Cerebellar cortex (tissue), 1 donor: ENCODE data around the gene NRXN2.
A peak's percentile ranks its signal among the peaks of the same experiment; 100 is the strongest.

Source experiments
- DNase-seq: peaks from one replicate; pipeline ENCODE4 v3.0.0-alpha.2; 2015; ENCODE audit warnings: low spot score

NRXN2 gene

GRCh38 chr11:64590763-64591221 is 132.2 kb downstream of the NRXN2 start, which contains the start of gene SLC22A12:
SLC22A12 (plus strand) TSS chr11:64591220; CDS start chr11:64591557, 337 bp downstream.
- DNase-seq = no peak

DNA sequence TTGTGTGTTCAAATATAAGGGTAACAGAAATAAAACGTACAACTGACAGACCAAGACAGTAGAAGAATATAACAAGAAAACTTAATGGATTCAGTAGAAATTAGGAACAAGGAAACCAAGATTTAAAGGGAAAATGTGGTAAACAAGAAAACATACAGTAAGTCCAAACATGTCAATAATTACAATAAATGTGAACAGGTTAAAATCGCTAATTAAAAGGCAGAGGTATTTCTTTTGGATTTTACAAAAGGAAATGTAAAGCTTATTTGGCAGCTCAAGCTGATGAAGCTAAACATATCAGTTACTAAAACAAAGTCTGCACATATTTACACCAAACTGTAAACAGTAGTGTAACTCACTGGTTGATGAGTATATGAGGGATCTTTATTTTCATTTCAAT is 134.3 kb downstream of the NRXN2 start:
- DNase-seq = no peak

DNA sequence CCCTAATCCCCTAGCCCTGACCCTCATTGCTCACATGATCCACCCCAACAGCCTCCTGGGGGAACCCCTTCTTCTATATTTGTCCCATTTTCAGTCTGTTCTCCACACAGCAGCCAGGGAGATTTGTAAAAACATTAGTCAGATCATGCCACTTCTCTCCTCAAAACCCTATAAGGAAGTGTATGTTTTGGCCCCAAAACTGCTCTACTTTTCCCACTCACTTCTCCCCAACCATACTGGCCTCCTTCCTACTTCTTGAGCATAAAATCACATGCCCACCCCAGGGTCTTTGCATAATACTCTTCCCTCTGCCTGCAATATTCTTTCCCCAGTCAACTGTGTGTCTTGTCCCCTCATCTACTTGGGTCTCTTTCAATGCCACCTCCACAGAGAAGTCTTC is 136.6 kb downstream of the NRXN2 start:
- DNase-seq = no peak

- DNase-seq = peak; percentile 26
Observed at GRCh38 chr11:64585150-64585549, 137.8 kb downstream of the NRXN2 start.

DNA sequence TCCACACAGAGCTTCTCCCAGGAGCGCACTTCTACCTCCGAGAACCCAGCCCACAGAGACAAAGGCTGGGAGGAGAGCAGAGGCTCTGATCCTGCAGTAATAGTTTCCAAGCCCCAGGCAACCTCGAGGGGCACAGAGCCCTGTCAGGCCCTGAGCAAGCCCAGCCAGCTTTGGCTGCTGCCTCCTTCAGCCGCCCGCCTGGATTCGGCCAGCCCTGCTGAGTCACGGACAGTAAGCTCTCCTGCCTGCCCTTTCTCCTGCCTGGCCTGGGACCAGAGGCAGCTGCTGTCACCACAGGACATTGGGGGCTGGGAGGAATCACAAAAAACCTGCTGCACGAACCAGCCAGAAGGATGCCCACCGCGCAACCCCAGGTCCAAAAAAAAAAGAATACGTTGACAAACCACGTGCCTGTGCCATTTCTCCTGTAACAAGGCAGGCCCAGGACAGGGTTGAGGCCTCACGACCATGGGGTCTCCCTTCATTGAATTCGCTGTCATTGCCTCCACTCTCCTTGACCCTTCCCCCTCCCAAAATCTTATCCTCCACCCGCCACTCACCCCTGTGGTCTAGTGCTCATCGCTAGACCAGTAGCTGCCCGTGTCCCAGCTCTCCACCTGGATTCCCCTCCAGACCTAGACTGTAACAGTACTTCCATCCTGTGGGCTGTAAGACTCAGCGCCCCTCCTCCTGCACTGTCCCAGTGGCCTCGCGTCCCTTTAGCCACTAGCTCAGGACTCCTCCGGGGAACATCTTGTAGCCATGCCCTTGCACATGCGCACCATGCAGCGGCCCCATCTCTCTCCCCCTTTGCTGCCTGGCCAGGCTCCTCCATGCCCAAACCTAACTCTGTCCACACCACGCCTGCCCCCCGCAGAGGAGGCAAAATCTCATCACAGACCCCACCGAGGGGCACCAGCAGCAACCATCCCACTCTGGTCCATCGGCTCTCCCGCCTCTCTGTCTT is 139.4 kb downstream of the NRXN2 start:
- peak; percentile 80 for DNase-seq

DNA sequence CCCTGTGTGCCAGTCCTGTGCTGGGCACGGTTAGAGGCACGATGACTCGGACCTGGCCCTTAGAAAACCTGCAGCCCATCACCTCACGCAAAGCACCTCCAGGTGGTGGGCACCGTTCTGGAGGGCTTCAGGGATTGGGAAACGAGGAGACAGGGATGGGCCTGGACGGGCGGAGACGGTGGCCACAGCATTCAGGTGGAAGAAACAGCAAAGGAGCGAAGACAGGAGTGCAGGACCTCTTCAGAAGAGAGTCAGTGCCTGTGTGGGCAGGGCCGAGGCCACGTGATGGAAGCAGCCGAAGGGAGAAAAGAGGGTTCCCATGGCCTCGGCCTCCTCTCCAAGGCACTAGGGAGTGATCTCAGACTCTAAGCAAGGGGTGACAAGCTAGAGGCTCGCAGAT is 140.1 kb downstream of the NRXN2 start:
- DNase-seq = no peak

DNA sequence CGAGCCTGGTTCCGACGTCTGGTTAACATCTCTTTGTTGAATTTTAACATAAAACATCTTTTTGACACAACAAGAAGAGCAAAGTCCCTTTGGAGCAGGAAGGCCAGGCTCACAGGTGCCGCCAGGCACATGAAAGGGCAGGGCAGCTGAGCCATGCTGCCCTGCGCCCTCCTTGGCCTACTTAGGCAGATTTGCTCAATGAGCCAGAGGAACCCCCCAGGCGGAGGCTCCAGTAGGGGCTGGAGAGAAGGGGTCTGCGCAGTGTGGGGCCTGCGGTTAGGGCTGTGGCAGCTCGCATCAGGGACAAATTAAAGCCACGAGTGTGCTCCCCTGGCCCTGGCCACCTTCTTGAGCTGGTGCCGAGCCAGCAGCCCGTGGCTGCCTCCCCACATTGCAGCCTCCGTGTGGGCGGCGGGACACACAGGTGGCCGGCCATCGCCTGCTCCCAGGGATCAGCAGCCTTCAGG is 141.9 kb downstream of the NRXN2 start:
- peak; percentile 34 for DNase-seq

DNA sequence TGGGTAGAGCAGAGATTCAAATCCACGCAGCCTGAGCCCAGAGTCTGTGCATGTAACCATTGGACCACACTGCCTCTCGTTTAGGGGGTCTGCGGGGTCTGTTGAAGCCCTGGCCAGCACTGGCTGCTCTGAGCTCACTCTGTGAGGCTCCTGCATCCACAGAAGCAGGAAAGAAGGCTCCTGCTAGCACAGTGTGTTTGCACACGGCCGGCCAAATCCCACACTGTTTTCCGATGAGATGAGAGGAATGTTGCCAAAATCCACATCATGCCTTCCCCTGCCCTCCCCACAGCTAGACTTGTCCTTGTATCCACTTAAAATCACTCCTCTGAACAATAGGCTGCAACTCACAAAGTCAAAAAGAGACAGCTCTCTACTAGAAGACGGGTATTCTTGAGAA is 142.6 kb downstream of the NRXN2 start:
- DNase-seq = peak; percentile 93

- no peak for DNase-seq
Observed at GRCh38 chr11:64577202-64577601, 145.8 kb downstream of the NRXN2 start.

DNA sequence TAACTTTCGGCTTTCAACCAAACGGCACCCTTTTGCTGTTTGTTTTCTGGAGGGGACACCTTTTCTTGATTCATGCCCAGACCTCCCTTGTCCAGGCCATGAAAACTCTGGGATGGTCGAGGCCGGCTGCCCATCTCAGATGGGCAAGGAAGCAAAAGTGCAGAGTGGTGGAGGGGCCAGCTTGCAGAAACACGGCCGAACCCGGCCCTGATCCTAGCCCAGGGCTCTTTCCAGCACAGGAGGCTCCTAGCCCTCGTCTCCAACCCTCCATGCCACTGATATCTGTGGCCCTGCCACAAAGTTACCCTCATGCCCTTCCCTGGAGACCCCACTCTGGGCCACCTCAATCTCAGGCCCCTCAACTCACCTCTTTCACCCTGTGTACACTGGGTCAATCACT is 150.9 kb downstream of the NRXN2 start:
- DNase-seq = no peak

- no peak for DNase-seq
Observed at GRCh38 chr11:64571410-64572091, 151.4 kb downstream of the NRXN2 start.

DNA sequence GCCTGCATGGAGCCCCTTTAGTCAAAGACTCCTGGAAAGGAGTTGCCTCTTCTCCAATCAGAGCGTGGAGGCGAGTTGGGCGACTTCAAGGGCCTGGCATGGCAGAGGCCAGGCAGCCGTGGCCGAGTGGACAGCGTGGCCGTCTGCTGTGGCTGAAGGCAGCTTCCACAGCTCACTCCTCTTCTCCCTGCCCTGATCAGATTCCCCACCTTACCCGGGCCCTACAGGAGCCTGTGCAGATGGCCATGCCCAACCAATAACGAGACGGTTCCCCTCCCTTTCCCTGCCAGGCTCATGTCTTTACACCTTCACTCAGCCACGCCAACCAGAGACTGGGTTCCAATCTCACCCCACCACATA is 152.0 kb downstream of the NRXN2 start:
- DNase-seq = no peak

- no peak for DNase-seq
Observed at GRCh38 chr11:64570341-64570740, 152.7 kb downstream of the NRXN2 start.

- DNase-seq = no peak
Observed at GRCh38 chr11:64569300-64569970, 153.6 kb downstream of the NRXN2 start.

- DNase-seq = no peak
Observed at GRCh38 chr11:64568584-64569140, 154.3 kb downstream of the NRXN2 start.

DNA sequence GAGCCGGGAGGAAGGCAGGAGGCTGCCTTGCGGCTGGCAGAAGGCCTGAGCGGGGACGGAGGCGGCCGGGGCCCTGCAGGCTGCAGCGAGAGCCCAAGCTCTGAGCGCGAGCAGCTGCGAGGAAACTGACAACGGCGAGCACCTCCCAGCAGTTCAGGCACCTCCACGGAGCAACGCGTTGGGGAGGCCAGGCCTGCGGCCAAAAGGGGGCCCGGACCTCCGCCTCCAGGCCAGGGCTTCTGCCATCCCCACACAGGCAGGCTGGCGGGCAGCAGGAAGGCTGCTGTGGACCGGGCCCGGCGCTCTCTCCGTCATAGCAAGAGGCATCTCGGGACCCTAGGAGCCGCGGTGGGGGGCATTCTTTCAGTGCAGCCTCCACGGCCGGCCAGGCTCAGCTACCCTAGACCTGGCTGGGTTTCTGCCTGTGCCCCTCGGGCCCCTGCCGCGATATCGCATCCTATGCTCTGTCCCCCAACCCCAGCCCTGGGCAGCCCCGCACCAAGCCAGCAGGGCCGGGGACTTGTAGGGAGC is 154.9 kb downstream of the NRXN2 start:
- DNase-seq = no peak

GRCh38 chr11:64566915-64567891 is 155.8 kb downstream of the NRXN2 start:
- DNase-seq = no peak

DNA sequence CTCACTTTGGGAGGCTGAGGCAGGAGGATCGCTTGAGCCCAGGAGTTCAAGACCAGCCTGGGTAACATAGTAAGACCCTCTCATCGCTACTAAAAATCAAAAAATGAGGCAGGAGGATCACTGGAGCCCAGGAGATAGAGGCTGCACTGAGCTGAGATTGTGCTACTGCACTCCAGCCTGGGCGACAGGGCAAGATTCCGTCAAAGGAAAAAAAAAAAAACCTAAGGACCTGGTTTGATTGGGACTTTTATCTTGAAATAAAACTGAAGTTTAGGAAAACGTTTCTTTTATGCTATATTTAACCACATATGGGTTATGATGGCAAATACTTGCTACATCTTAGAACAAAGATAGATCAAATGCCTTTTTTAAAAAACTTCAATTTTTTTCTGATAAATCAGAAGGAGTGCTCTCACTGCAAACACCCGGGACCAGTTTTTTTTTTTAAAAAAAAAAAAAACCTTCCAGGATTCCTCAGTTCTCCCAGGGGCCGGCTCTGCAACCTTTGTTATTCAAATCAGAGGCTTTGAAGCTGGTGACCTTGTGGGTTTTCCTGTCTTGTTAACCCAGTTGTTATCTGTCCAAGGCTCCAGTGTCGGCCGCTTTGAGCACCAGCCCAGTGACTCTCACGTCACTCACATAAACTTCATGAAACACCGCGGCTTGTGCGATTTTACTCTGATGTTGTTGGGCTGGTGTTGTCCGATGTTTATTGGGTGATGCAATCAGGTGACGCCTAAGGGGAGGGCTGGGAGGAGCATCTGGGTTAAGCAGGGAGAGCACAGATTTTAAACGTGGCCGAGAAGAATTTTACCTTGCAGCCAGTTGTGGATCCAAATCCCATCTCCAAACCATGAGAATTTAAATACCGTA is 156.7 kb downstream of the NRXN2 start:
- peak; percentile 88 for DNase-seq
